Osteocyte (in vitro differentiated cells): Measurements from ENCODE around the gene ITGB7. TPM values are rescaled to one million over a fixed set of nuclear protein-coding genes. Genes with fewer than 3 reads are reported as not detected.

Experiments used
- DNase-seq: peaks from one replicate; pipeline ENCODE4 v3.0.0; 2021; ENCODE audit warnings: mixed read lengths; ENCODE audit not compliant: unreplicated experiment; ENCODE audit errors: extremely low spot score
- H3K27ac Mint-ChIP-seq: one replicate; pipeline ENCODE4 v1.8.0; 2021; ENCODE audit warnings: mild to moderate bottlenecking, mixed read lengths; ENCODE audit not compliant: unreplicated experiment
- H3K27me3 Mint-ChIP-seq: one replicate; pipeline ENCODE4 v1.8.0; 2021; ENCODE audit warnings: mixed read lengths; ENCODE audit not compliant: unreplicated experiment
- H3K36me3 Mint-ChIP-seq: one replicate; pipeline ENCODE4 v1.8.0; 2021; ENCODE audit warnings: mixed read lengths; ENCODE audit not compliant: unreplicated experiment
- H3K4me1 Mint-ChIP-seq: one replicate; pipeline ENCODE4 v1.8.0; 2021; ENCODE audit warnings: mixed read lengths; ENCODE audit not compliant: unreplicated experiment
- H3K4me3 Mint-ChIP-seq: one replicate; pipeline ENCODE4 v1.8.0; 2021; ENCODE audit warnings: mild to moderate bottlenecking, moderate library complexity, mixed read lengths; ENCODE audit not compliant: unreplicated experiment
- H3K9me3 Mint-ChIP-seq: one replicate; pipeline ENCODE4 v1.8.0; 2021; ENCODE audit warnings: mixed read lengths; ENCODE audit not compliant: unreplicated experiment
- total RNA-seq: library from RNA; stranded (reverse); gene quantifications from 2 replicates; pipeline ENCODE4 v1.2.1, GENCODE V29; 2021
- TF ChIP-seq, protein P1 (sequence below): fragments of 200-600 bp; sonication (generic); IDR thresholded peaks from 2 replicates; pipeline ENCODE4 v1.5.0; 2021; ENCODE audit warnings: antibody characterized with exemption, mild to moderate bottlenecking, moderate library complexity

ITGB7 gene
- total RNA-seq, 1 donor from 2014 or later: 0.83 TPM

DNA sequence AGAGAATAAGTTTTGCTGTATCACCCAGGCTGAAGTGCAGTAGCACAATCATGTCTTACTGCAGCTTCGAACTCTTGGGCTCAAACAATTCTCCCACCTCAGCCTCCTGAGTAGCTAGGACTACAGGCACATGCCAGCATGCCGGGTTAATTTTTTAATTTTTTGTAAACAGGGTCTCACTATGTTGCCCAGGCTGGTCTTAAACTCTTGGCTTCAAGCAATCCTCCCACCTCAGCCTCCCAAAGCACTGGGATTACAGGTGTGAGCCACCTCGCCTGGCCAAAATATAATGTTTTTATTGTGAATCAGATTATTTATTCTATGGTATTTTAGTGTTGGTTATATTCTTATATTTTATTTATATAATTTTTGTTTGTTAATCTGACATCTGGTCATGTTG is 30.3 kb downstream of the ITGB7 start:
- H3K27me3 Mint-ChIP-seq: no peaks in the 10 kb centered on the region
- TF ChIP-seq, protein P1, sequence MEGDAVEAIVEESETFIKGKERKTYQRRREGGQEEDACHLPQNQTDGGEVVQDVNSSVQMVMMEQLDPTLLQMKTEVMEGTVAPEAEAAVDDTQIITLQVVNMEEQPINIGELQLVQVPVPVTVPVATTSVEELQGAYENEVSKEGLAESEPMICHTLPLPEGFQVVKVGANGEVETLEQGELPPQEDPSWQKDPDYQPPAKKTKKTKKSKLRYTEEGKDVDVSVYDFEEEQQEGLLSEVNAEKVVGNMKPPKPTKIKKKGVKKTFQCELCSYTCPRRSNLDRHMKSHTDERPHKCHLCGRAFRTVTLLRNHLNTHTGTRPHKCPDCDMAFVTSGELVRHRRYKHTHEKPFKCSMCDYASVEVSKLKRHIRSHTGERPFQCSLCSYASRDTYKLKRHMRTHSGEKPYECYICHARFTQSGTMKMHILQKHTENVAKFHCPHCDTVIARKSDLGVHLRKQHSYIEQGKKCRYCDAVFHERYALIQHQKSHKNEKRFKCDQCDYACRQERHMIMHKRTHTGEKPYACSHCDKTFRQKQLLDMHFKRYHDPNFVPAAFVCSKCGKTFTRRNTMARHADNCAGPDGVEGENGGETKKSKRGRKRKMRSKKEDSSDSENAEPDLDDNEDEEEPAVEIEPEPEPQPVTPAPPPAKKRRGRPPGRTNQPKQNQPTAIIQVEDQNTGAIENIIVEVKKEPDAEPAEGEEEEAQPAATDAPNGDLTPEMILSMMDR: no peak
- no peak overlapping the region for H3K27ac Mint-ChIP-seq
- no peaks in the 10 kb centered on the region for H3K9me3 Mint-ChIP-seq
- peaks cover 36% of the 10 kb centered on the region for H3K4me1 Mint-ChIP-seq
- no peak overlapping the region for H3K4me3 Mint-ChIP-seq
- peaks cover 5% of the 10 kb centered on the region for H3K36me3 Mint-ChIP-seq
- no peak for DNase-seq

DNA sequence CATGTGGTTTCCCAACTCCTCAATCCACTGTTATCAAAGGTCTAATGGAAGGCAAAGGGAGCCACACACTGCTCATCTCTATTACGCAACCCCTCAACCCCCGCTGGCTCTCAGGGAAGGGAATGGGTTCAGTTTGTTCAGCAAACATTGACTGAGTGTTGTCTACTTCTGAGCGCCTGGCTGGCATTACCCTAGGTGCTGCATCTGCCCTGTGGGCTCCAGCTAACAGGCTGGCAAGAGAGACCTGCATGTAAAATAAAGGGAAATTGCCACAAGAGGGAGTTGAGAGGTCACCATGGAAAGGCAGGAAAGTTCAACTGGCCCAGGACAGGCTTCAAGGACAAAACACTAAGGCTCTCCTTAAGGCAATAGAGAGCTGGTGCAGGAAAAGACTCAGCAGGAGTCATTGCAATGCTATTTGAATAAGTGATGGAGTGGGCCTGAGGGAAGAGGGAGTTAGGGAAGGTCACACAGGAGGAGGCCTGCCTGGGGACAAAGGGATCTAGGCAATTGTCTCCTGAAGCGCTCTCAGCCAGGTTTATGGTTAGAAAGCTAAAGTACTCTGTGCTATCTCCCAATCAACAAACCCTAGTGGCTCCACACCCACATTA is 32.1 kb downstream of the ITGB7 start:
- Mint-ChIP-seq H3K4me3 (no peak overlapping the region), H3K4me1 (peaks cover 31% of the 10 kb centered on the region), H3K27me3 (no peaks in the 10 kb centered on the region), H3K27ac (peak overlapping the region; percentile 7), H3K36me3 (peaks cover 16% of the 10 kb centered on the region), H3K9me3 (no peaks in the 10 kb centered on the region)
- DNase-seq: no peak
- TF ChIP-seq, protein P1: peak; percentile 24

DNA sequence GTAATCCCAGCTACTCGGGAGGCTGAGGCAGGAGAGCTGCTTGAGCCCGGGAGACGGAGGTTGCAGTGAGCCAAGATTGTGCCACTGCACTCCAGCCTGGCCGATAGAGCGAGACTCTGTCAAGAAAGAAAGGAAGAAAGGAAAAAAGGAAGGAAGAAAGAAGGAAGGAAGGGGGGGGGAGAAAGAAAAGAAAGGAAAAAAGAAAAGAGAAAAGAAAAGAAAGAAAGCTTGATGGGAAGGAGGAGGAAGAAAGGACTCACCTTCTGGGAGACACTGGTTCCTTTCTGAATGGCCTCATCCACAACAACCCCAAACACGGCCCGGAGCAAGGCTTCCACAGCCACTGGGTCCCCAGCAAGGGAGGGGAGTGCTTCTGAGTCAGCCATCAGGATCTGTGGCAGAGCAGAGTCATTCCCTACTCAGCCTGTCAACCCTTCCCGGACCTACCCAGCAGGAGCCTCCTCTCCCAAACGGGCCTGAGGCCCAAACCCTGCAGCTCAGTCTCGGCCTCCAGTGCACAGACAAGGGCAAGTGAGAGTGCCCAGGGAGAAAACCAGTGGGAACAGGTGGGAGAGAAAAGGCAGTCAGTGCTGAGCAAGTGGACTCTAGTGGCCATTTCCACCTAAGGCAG is 33.9 kb downstream of the ITGB7 start:
- Mint-ChIP-seq H3K4me3 (no peak overlapping the region), H3K9me3 (no peaks in the 10 kb centered on the region), H3K27me3 (no peaks in the 10 kb centered on the region), H3K4me1 (peaks cover 20% of the 10 kb centered on the region), H3K36me3 (peaks cover 21% of the 10 kb centered on the region), H3K27ac (peak overlapping the region; percentile 18)
- TF ChIP-seq, protein P1: no peak
- DNase-seq: no peak

- H3K4me1 Mint-ChIP-seq: peaks cover 20% of the 10 kb centered on the region
- peak; percentile 76 for DNase-seq
- no peak overlapping the region for H3K27ac Mint-ChIP-seq
- TF ChIP-seq, protein P1: no peak
- H3K9me3 Mint-ChIP-seq: no peaks in the 10 kb centered on the region
- peaks cover 21% of the 10 kb centered on the region for H3K36me3 Mint-ChIP-seq
- no peak overlapping the region for H3K4me3 Mint-ChIP-seq
- no peaks in the 10 kb centered on the region for H3K27me3 Mint-ChIP-seq
These were observed 34.7 kb downstream of the ITGB7 start for GRCh38 chr12:53172352-53172751.

GRCh38 chr12:53171725-53172329 is 35.2 kb downstream of the ITGB7 start:
- TF ChIP-seq, protein P1: no peak
- Mint-ChIP-seq H3K9me3 (no peaks in the 10 kb centered on the region), H3K27ac (no peak overlapping the region), H3K4me1 (peaks cover 20% of the 10 kb centered on the region), H3K4me3 (no peak overlapping the region), H3K27me3 (no peaks in the 10 kb centered on the region), H3K36me3 (peaks cover 23% of the 10 kb centered on the region)
- no peak for DNase-seq
